Effector CD4-positive, alpha-beta T cell (primary cell): ENCODE measurements around the gene FHOD1.

Source experiments
- DNase-seq: peaks from one replicate; pipeline ENCODE4 v3.0.0-alpha.2; 2020

FHOD1 gene

GRCh38 chr16:67248401-67249177 is 1.3 kb upstream of the FHOD1 start, which contains the start of gene SLC9A5:
Gene SLC9A5 (plus strand): TSS chr16:67248979. CDS start chr16:67249015, 36 bp downstream.
- no peak for DNase-seq

- no peak for DNase-seq
These were observed 756 bp upstream of the FHOD1 start for GRCh38 chr16:67248073-67248400.

GRCh38 chr16:67246756-67247191 is 507 bp downstream of the FHOD1 start:
- DNase-seq, result peak; percentile 31

- DNase-seq, result peak; percentile 41
These were observed 1.1 kb downstream of the FHOD1 start for GRCh38 chr16:67246081-67246755.

- DNase-seq, result no peak
These were observed 1.6 kb downstream of the FHOD1 start for GRCh38 chr16:67245674-67246080.

- DNase-seq, result no peak
These were observed 2.1 kb downstream of the FHOD1 start for GRCh38 chr16:67245186-67245585.

- DNase-seq, result peak; percentile 73
These were observed 2.7 kb downstream of the FHOD1 start for GRCh38 chr16:67244387-67245185.

- no peak for DNase-seq
These were observed 3.8 kb downstream of the FHOD1 start for GRCh38 chr16:67243481-67243880.

- no peak for DNase-seq
These were observed 5.0 kb downstream of the FHOD1 start for GRCh38 chr16:67242138-67242730.

- DNase-seq, result no peak
These were observed 6.0 kb downstream of the FHOD1 start for GRCh38 chr16:67241008-67241900.

GRCh38 chr16:67240506-67240905 is 6.8 kb downstream of the FHOD1 start:
- no peak for DNase-seq

GRCh38 chr16:67238806-67239470 is 8.3 kb downstream of the FHOD1 start:
- DNase-seq, result no peak

GRCh38 chr16:67238278-67238575 is 9.1 kb downstream of the FHOD1 start:
- no peak for DNase-seq

- DNase-seq, result no peak
These were observed 9.6 kb downstream of the FHOD1 start for GRCh38 chr16:67237396-67238277.

GRCh38 chr16:67236563-67237395 is 10.5 kb downstream of the FHOD1 start:
- DNase-seq, result peak; percentile 53

GRCh38 chr16:67235816-67236562 is 11.3 kb downstream of the FHOD1 start:
- peak; percentile 36 for DNase-seq

- DNase-seq, result no peak
These were observed 13.1 kb downstream of the FHOD1 start for GRCh38 chr16:67234180-67234597.

GRCh38 chr16:67233596-67233995 is 13.7 kb downstream of the FHOD1 start:
- DNase-seq, result no peak
